GM19023 (cell line): ENCODE results near the gene S100A13.
"Not testable (repeated sequence)": the region's sequence is repeated elsewhere in the genome, so short reads cannot be mapped to it uniquely, and the experiment has no call there.

ENCODE experiments used
- ATAC-seq: cut with Tn5 transposase; IDR thresholded peaks from one replicate; pipeline ENCODE4 v1.9.1; 2021; ENCODE audit warnings: mild to moderate bottlenecking, moderate library complexity; ENCODE audit not compliant: unreplicated experiment

Gene S100A13

DNA sequence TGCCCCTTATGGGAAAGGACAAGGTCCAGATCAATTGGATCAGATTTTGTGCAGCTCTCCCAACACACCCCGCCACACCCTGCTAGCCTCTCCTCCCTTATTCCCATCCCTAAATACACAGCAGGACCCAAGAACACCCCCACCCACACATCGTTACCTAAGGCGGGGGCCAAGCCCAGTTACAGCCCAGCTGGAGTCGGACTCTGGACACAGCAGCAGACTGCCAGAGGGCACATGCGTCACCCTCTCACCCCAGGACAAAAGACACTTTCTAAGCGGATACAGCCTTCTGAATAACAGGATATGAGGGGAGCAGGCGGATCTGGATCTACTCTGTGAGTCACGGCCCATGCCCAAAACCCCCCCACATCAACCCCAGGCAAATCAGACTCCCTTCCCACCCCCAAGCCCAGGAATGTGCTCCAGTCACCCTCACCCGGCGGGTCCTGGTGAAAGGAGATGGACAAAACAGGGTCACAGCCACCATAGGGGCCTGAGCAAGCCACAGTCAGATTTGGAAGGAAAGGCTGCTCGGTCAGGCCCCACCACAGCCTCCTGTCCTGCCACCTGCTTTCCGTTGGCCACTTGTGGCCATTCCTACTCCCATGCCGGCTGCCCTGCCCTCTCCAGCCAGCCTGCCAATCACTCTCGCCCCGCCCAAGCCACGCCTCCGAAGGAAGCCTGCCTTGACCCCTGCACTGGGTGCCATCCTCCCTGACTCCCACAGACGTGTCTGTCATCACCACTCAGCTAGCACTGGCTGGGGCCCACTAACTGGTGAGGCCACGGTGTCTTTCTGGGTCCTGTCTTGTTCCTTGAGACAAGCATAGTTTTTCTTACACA, 18.3 kb downstream of the S100A13 start:
- ATAC-seq, result no peak

DNA sequence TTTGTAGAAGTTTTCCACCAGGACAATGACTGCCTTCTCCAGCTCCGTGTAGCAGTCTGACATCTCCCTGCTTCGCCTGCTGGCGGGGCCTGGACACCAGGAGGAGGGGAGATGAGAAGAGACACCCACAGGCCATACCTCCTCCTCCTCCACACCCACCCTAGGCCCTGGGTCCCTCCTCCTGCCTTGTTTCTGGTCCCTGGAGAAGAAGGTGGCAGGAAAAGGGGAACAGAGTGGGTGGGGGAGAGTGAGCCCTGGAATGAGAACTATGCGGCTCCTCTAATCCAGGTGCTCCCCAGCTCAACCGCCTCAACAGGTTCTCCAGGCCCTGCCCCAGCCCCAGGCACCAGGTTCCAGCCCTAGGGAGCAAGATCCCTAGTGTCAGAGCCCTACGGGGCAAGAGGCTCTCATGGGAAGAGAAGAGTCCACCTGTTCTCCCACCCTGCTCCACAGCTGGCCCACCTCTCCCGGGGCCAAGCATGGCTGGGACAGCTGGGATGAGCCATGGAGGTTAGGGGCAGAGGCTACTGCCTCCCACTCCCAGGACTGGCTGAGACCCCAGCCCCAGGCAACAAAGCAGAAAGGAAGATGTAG, 19.1 kb downstream of the S100A13 start:
- no peak for ATAC-seq

DNA sequence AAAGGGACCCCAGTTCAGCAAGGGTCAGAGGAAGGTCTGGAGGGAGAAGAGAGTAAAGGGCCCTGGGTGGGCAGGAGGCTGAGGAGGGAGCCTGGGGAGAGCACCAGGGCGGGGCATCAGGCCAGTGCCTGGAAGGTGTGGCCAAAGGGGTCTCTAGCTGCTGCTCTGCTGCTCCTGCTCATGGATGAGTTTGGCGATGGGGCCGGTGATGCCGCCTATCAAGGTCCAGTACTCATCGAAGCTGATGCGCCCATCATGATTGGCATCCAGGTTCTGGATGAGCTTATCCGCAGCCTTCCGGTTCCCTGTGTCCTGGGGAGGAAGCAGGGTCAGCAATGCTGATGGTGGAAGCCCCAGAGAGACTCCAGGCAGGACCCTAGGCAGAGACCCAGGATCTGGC, 19.9 kb downstream of the S100A13 start:
- no peak for ATAC-seq

DNA sequence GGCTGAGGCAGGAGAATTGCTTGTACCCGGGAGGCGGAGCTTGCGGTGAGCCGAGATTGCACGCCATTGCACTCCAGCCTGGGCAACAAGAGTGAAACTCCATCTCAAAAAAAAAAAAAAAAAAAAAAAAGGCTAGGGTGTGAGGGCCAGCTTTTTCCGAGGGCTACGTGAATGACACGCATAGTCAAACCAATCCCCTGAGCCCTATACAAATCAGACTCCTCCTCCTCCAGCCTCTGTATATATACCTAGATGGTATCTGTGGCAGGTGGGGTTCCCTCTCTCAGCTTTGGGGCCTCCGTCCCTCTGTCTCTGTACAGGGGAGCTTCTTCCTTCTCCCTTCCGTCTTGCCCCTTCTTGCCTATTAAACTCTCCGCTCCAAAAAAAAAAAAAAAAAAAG, 21.1 kb downstream of the S100A13 start:
- no peak for ATAC-seq

DNA sequence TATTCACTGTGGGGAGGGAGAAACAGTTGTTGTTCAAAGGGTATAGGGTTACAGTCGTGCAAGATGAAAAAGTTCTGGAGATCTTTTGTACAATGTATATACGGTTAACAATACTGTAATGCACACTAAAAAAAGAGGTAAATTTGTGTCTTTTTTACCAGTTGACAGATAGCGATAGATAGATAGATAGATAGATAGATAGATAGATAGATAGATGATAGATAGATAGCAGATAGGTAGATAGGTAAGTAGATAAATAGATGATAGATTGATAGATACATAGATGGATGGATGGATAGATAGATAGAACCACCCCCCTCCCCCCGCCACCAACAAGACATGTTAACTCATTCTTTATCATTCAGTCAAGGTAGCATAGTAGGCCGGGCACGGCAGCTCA, 24.6 kb downstream of the S100A13 start:
- ATAC-seq, result no peak

DNA sequence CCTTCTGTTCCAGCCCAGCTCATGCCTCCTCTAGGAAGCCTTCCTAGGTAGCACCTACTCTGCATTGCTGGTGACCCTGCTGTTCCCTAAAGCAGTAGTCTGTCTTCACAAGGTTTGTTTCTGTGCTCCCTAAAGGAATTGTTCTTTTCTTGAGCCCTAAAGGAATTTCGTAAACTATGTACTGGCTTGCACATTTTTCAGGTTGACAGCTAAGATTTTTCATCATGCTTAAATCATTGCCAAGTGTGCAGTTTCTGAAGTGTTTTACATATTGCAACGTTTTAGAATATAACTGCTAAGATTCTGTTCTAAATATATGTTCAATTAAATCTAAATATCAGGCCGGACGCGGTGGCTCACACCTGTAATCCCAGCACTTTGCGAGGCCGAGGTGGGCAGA, 27.5 kb downstream of the S100A13 start:
- no peak for ATAC-seq

DNA sequence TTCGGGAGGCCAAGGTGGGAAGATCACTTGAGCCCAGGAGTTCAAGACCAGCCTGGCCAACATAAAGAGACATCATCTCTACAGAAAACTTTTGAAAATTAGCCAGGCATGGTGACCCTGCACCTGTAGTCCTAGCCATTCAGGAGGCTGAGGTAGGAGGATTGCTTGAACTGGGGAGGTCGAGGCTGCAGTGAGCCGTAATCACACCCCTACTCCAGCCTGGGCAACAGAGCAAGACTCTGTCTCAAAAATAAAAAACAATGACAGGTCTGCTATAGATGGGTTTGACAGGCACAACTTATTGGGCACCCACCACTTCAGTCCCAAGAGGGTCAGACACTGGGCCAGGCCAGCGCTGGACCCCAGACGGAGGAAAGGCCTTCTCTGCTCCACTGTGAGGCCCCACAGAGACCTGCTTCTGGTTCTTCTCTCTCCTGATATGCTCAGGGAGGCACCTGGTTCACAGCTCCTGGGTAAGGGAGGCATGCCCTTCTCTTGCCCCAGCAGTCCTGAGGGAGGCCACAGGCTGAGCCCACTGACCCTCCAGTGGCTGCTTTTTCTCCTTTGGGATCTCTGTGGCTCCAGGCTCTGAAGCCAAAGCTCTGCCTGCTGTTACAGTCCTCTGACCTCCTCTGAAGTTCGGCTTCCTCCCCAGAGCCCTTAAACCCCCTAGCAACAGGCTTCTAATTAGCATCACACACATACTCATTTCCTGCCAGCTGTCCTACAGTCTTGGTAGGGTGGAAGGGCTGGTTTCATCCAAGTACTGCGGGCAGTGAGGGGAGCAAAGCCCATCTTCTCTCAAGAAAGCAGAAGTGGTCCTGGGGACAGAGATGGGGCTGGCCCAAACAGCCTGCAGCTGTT, 28.8 kb downstream of the S100A13 start:
- peak; percentile 96 for ATAC-seq

DNA sequence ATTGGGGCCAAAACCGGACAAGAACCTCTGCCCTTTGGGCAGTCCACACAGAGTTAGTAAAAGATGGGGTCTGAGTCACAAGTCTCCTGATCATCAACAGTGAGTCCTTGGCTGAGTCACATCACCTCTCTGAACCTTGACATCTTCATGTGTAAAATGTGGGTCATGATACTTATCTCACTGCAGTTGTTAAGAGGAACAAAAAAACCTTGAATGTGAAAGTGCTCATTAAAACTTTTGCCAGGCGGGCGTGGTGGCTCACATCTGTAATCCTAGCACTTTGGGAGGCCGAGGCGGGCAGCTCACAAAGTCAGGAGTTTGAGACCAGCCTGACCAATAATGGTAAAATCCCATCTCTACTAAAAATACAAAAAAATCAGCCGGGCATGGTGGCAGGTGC, 30.1 kb downstream of the S100A13 start:
- no peak for ATAC-seq

DNA sequence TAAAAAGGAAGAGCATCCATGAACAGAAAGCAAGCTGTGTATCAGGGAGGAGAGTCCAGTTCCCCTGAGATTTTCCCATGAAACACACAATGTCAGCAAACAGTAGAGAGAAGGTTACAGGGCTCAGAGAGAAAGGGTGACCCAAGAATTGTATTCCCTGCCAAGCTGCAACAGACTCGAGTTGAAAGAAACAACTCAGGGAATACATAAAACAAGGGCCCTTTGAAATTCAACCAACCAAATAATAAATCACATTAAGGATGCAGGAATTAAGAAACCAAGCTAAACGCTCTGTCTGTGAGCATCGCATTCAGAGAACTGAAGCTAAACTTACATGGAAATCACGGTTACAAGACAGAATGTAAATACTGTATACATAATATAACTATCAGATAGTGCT, 34.6 kb downstream of the S100A13 start:
- ATAC-seq, result no peak

DNA sequence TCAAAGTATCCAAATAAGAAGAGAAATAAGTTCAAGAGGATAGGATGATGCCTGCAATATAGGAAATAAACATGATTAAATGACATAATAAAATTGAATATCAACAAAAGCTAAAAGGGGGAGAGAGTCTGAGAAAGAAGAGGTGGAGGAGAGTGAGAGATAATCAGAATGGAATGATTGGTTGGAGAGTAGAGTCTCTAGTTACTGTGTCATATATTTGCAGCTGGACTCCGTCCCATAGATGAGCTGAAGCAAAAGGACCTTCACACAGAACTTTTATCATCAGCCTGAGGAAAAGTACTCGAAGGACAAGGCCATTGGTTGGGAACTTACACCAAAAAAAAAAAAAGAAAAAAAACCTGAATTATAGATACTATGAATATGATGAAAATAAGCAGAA, 38.8 kb downstream of the S100A13 start:
- no peak for ATAC-seq

DNA sequence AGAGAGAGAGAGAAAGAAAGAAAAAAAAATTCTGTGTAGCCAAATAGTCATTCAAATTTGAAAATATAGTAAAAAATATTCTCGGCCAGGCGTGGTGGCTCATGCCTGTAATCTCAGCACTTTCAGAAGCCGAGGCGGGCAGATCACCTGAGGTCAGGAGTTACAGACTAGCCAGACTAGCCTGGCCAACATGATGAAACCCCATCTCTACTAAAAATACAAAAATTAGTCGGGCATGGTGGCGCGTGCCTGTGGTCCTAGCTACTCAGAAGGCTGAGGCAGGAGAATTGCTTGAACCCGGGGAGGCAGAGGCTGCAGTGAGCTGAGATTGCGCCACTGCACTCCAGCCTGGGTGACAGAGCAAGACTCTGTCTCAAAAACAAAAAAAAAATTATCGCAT, 39.3 kb downstream of the S100A13 start:
- not testable (repeated sequence) for ATAC-seq

DNA sequence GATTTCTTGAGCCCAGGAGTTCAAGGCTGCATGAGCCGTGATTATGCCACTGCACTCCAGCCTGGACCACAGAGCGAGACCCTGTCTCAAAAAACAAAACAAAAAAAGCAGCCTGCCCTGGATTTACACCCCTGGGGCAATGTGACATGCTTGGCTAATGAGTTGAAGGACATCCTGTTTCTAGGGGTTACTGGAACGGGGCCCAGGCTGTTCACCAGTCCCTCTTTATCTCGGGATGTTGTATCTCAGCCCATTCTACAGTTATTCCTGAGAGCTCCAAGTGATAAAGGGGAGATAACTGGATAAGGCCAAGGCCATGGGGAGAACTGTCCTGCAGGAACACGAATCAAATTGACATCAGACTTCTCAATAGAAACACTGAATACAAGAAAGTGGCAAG, 40.0 kb downstream of the S100A13 start:
- no peak for ATAC-seq

DNA sequence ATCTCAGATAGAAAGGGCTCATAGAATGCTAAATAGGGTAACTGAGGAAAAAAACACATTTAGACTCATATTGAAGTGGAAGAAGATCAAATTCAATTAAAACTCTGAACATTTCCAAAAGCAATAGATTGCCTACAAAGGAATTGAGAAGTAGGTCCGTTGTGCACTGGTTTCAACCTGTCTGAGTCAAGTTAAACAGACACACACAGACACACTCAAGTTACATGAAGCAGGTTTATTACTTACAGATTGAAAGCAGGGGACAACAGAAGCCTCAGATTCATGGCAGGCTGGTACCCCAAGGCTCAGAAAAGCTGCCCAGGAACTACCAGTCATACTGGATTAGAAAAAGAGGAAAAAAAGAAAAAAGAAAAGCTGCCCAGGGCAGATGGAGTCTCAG, 41.0 kb downstream of the S100A13 start:
- no peak for ATAC-seq

DNA sequence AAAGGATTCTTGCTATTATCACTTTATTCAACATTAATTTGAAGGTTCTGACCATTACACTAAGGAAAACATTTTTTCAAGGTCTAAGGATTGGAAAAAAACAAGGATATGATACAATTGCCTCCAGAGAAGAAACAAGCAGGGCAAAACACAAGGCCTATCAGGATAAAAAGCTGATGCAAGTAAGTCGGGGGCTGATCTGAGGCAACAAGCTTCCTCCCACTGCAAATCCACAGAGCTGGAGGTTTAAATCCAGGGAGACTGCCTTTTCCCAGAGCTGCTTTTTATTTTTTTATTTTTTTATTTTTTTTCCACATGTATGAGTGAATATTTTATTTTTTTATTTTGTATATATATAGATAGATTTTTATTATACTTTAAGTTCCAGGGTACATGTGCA, 42.3 kb downstream of the S100A13 start:
- ATAC-seq, result no peak

DNA sequence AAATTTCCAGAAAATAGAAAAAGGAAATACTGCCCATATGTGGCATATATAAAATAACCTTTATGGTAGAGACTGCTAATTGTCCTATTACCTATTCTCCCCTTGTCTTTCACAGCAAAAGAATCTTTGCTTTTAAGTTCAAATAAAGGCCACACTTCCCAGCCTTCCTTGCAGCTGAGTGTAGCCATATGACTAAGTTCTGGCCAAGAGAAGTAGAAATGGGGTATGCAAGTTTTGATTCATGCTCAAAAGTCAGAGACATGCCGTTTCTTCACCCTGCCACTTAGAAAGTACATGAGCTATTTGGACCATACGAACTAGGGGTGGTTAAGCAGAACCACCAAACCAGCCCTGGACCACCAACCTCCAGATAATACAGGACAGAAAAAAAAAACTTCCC, 43.3 kb downstream of the S100A13 start:
- no peak for ATAC-seq

DNA sequence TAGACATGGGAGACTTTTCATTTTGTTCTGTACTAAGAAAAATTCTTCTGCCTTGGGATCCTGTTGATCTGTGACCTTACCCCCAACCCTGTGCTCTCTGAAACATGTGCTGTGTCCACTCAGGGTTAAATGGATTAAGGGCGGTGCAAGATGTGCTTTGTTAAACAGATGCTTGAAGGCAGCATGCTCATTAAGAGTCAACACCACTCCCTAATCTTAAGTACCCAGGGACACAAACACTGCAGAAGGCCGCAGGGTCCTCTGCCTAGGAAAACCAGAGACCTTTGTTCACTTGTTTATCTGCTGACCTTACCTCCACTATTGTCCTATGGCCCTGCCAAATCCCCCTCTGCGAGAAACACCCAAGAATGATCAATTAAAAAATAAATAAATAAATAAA, 43.8 kb downstream of the S100A13 start:
- ATAC-seq, result not testable (repeated sequence)

DNA sequence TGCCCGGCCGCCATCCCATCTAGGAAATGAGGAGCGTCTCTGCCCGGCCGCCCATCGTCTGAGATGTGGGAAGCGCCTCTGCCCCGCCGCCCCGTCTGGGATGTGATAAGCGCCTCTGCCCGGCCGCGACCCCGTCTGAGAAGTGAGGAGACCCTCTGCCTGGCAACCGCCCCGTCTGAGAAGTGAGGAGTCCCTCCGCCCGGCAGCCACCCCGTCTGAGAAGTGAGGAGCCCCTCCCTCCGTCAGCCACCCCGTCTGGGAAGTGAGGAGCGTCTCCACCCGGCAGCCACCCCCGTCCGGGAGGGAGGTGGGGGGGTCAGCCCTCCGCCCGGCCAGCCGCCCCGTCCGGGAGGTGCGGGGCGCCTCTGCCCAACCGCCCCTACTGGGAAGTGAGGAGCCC, 44.5 kb downstream of the S100A13 start:
- ATAC-seq, result not testable (repeated sequence)

DNA sequence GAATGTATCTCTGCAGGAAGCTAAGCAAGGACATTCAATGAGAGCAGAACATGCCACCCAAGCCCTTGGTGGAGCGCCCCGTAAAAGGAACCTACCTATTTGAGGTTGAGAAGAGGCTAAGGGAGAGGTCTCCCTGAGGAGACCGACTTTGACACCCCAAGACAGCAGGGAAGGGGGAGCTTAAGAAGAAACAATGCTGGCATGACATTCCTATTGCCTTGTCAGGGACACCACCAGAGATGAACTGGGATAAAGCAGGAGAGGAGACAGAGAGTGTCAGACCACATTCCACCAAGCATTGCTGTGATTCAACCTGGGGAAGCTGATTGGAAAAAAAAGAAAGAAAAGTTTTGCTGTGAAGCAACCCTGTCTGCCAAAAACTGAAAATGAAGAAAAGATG, 48.4 kb downstream of the S100A13 start:
- no peak for ATAC-seq

DNA sequence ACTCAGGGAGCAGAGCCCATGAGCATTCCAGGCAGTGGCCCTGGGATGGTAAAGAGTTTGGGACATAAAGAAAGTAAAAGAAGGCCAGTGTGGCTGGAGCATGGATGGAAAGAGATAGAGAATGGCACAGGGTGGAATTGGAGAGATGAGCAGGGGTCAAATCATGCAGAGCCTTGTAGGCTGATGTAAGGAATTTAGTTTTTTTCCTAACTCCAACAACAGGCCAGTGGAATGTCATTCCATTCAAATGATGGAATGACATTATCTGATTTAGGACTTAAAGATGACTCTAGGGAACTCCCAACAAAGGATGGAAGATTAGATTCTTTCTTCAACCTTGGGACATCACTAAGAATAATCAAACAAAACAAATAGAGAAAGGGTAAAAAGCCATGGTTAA, 48.8 kb downstream of the S100A13 start:
- no peak for ATAC-seq

DNA sequence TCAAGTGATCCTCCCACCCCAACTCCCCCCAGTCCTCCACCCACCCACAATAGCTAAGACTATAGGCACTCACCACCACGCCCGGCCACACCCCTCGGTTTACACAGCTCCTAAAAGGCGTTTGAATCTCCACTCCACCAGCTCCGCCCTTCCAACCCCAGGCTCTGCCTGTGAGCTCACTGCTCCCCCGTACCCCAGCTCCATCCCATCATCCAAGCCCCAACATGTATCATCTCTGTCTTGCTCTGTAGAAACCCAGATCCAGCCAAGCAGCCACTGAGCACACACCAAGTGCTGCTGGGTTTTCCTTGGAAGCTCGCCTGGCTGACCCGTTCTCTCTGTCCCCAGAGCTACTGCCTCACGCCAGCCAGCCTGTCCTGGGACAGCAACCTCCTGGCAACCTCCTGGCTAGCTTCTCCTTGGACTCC, 49.7 kb downstream of the S100A13 start:
- ATAC-seq, result no peak

DNA sequence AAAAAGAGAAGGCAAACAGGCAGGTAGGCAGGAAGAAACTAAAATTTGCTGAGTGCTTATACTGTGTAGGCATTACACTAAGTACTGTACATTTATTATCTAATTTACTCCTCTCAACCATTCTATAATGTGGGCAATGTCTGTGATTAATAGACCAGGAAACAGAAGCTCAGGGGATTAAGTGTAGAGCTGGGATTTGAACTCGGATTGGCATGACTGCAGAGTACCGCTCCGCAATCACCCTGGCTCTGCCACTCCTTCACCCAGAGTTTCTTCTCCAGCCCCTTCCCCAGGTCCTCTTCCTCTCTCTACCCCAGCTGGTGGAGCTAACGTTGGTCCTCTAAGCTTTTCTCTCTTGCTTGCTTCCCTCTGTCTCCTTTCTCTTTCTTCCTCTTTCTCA, 50.2 kb downstream of the S100A13 start:
- ATAC-seq, result no peak

DNA sequence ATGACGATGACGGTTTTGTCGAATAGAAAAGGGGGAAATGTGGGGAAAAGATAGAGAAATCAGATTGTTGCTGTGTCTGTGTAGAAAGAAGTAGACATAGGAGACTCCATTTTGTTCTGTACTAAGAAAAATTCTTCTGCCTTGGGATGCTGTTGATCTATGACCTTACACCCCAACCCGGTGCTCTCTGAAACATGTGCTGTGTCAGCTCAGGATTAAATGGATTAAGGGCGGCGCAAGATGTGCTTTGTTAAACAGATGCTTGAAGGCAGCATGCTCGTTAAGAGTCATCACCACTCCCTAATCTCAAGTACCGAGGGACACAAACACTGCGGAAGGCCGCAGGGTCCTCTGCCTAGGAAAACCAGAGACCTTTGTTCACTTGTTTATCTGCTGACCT, 51.8 kb downstream of the S100A13 start:
- not testable (repeated sequence) for ATAC-seq
